ENCODE results near the gene HAUS1.
"Not testable (repeated sequence)": the region's sequence is repeated elsewhere in the genome, so short reads cannot be mapped to it uniquely, and the experiment has no call there.

HAUS1 gene, protein sequence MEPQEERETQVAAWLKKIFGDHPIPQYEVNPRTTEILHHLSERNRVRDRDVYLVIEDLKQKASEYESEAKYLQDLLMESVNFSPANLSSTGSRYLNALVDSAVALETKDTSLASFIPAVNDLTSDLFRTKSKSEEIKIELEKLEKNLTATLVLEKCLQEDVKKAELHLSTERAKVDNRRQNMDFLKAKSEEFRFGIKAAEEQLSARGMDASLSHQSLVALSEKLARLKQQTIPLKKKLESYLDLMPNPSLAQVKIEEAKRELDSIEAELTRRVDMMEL

DNA sequence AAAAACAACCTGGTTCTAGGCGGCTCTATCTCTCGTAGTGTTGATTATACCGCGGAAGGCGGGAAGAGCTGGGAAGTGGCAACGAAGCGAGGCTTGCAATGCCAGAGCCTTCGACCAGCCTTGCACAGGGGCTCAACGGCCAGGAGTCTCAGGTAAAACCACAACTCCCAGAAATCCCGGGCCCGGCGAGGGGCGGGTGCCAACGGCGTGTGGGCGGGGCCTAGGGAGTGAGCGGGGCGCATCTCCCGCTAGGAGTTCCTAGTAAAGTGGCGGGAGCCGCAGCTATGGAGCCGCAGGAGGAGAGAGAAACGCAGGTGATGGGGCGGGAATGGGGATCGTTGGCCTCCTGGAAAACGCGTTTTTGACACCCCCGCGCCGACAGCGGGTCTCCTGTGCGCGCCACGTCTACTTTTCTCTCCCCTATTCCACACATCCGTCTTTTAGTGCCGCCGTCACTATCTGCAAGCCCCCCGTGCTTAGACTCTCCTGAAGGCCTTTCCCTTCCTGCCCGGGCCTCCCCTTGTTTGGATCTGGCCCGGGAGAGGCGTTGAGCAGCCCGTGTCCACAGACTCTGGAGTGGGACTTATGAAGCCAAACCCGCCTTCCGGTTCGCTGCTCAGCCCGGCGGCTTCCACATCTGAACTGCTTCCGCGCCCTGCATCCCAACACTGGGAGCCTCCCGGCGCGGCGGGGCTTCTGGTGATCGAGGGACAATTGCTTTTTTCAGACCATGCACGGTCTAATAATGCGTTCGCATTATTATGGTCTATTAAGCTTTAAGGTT is at the start of gene HAUS1:
Gene HAUS1 (plus strand): TSS at position 258 of the 784 bp plus-strand sequence. CDS start 27 bp downstream, at position 285.
- DNase-seq: peak; percentile 85

DNA sequence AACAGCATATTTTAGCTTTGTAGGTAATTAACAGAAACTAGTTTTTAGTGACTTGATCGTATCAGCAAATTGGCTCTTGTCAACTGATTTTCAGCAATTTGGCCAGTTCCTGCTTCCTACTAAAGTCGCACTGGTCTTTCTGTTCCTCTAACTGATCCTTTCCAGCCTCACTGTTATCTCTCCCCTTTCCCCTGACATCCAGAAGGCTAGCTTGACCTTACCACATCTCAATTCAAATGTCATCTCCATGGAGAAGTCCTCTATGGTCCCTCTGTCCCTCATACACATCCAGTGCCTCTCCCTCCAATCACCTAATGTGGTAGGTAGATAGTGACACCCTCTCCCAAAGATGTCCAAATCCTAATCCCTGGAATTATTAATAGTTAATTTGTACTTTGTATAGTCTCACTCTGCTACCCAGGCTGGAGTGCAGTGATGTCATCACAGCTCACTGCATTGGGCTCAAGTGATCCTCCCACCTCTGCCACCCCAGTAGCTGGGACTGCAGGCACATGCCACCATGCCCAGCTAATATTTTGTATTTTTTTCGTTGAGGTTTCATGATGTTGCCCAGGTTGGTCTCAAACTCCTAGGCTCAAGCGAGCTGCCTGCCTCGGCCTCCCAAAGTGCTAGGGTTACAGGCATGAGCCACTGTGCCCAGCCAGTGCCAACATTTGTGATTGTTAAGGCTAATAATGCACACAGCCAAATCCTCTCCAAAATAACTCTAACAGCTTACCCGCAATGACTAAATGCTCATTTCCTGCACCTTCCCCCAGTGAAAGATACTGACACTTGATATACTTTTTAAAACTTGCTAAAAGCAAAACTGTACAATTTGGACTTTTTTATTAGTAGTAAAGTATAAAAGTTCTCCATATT is 49.0 kb upstream of the HAUS1 start:
- DNase-seq: no peak

DNA sequence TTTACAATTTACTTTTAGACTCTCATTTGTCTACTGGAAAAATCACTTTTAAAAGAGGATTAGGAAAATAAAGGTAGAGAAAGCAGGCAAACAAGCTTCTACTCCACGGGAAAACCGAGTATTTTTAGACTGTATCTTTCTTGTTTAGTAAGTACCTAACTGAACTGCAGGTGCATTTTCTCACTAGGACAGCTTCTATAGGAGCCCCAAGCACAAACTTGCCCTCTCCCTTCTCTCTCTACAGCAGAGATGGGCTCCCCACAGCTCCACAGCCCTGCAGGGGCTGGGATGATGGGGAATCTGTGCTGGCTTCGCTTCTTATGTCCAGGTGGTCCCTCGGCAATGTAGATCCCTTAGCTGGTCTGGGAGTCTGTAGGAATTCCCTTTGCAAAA is 48.4 kb upstream of the HAUS1 start:
- DNase-seq: no peak

DNA sequence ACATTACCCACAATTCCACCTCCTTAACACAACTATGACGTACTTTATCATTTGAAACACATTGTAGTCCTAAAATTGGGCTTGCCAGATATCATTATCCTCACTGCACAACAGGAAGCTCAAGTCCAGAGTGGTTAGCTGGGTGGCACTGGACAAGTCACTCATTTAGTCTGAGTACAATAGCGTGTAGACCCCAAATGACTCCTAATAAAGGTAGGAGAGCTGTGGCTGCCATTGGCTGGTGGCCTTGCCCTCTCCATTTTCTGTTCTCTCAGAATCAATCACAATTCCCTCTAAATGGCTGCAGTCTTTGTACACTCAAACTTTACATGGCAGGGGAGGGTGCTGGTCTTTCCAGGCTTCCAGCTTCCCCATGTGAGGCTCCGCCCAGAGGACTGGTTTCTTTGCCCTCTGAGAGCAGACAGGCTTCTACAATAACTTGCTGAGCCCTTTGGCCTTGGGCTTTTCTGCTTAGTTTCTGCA is 43.8 kb upstream of the HAUS1 start:
- DNase-seq: no peak

DNA sequence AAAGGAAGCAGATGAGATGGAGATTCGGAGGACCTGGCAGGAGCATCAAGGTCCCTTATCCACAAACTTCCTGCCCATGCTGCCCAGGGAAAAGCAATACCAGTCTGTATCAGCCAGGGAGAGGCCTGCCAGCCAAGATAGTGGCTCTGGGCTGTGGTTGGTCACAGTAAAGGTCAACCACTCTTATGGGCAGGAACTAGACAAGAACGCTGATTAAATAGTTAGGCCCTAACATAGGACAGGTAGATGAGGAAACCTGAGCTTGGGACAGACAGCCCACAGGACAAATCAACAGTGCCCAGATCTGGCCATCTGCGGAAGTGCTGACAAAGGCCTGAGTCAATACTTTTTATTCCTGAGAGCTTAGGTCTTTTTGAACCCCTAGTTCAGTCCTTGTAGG is 42.8 kb upstream of the HAUS1 start:
- no peak for DNase-seq

DNA sequence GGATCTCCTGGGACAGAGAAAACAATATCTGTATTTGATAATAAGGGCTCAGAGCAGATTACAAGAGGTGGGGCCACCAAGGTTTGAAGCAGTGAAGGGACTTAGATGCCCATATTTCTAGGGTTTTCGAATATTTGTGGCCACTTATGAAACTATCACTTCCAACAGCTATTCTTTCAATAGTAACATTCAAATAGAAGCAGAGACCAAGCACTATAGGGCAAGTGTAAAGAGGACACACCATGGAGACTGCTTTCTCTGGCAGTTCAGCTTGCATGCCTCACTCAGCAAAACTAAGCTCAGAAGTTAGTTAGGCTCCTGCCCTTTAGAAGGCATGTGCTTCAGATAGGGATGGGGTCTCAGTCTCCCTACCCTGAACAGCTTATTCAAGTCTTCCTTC is 42.4 kb upstream of the HAUS1 start:
- no peak for DNase-seq

DNA sequence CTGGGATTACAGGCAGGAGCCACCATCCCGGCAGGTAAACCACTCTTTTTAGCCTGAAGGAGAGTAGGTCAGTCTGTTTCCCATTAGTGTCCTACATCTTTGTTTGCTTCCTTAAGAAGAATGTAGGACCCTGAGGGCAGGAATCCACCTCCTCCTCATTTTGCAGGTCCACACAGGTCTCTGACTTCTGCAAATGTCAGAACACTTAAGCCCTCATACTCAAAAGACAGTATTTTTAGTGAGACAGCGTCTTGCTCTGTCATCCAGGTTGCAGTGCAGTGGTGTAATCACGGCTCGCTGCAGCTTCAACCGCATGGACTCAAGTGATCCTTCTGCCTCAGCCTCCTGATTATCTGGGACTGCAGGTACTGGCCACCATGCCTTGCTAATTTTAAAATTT is 41.4 kb upstream of the HAUS1 start:
- no peak for DNase-seq

DNA sequence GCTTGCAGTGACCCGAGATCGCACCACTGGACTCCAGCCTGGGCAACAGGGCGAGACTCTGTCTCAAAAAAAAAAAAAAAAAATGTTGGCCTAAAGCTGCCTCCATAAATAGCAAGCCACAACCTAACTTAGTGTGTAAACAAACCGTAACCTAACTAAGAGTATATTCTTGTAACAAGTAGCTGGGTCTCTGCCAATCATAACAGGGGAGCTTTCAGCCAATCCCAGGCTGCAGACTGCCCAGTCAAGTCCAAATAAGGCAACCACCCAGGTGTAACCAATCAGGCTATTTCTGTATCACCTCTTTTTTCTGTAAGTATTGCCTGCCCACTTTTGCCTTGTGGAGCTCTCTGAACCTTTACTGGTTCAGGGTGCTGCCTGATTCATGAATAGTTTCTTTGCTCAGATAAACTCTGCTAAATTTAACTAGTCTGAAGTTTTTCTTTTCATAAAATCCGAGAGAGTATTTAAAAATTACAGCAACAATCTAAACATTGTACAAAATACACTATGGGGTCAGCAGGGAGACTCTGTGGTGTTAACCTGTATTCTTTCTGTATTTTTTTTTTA is 36.7 kb upstream of the HAUS1 start:
- DNase-seq: no peak

DNA sequence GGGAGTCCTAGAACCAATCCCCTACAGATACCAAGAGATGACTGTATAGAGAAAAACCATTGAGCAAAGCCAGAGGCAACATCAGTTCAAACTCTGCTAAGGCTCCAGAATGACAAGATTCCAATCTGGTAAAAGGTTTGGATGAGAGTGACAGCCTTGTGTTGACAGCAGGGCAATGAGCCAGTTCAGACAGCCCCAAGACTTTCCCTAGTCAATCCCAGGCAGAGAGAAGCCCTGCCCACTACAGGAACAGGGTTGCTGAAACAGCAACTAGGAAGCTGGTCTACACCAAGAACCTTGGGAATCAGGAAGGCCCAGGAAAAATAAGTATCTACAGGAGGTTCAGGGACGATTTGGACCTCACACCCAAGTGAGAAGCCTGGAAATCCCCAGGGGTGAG is 35.4 kb upstream of the HAUS1 start:
- no peak for DNase-seq

DNA sequence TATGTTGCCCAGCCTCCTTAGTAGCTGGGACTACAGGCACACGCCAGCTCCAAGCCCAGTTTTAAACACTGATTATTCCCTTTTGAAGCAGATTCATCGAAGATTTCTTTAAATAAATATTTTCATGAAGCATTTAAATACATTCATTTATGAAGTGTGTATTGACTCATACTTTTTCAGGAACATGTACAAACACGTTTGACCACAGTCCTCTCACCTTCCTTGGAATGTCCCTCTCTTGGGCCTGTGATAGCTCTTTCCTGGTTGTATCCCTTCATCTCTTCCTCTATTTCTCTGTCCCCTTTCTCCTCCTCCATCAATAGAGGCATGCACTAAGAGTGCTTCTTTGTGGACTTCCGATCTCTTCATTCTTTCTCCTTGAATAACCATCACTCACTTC is 34.7 kb upstream of the HAUS1 start:
- DNase-seq: no peak

DNA sequence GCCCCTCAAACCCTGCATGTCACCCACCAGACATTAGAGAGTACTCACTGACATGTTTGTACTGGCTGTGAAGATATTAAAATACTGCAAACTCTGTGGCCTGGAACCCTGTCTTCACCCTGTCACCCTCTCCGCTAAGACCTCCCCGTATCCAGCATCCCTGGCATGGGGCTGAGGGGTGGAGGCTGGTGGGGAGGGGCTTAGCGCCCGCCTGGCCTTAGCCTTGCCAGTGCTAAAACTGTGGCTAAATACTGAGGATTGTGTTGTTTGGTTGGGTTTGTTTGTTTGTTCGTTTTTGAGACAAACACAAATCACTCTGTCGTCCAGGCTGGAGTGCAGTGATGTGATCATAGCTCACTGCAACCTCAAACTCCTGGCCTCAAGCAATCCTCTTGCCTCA is 34.0 kb upstream of the HAUS1 start:
- DNase-seq: no peak

DNA sequence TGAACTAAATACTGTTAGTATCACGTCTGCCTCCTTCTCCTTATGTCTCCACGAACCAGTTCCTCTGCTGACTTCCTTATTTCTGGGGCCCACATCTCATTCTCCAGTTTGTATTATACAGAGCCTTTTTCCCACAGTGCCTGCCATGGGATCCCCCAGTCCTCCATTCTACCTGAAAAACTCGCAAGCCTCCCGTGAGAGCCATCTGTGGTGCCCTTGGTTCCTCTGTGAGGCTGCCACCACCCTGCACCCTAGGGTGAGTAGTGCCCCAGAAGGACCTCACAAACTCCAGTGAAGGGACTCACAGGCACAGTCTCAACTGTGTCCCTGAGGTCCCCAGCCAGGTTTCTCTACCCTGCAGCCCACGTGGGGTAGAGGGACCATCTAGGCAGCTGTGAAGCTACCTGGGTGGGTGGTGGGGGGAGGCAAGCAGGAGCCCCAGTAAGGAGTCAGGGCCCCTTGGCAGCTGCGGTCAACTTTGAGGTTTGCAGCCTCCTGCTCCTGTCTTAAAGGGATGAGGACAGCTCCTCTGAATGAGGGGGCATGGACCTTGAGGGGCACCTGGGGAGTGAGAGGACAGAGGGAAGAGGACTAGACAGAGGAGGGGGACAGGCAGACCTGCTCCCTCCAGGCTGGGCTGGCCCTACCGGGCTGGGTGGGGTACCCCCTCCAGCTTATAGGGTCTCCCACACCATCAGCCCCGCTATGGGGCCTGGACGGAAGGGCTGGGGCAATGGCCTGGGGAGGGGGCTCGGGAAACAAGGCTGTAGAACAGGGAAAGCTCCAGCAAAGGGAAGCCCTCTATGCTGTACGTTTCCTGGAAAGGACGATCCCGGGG is 33.2 kb upstream of the HAUS1 start:
- DNase-seq: no peak

DNA sequence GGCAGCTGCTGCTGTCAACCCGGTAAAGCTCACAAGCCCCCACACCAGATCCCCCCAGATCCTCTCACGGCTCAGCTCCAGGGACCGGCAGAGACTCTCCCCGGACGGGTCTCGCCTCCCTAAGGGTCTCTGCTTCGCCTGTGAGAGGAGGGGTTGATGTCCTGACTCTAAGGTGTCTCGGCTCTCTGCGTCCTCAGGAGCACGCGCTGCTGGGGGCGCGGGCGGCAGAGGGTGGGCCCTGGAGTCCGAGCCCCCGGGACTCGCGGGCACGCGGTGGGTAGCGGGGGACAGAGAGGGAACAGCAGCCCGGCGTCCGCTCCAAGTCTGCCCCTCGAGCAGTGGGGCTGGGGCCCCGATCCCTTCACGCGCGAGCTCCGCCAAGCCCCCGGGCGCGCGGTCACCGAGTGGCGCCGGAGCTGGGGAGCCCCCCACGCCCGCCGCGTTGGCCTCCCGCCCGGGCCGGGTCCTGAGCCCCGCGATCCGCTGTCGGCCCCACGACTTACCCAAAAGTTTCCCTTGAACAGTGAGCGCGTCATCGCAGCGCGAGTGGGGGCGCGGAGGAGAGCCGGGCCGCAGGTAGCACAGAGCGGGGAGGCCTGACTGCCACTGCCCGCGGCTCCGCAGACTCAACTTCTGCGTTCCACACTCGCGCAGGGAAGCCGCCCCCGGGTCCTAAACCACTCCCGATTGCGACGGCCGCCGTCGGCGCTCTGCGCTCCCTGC is 32.4 kb upstream of the HAUS1 start, which contains the start of gene PSTPIP2:
Gene PSTPIP2 (minus strand): TSS at position 608 of the 723 bp plus-strand sequence. CDS start 72 bp downstream, at position 536.
- DNase-seq: no peak

DNA sequence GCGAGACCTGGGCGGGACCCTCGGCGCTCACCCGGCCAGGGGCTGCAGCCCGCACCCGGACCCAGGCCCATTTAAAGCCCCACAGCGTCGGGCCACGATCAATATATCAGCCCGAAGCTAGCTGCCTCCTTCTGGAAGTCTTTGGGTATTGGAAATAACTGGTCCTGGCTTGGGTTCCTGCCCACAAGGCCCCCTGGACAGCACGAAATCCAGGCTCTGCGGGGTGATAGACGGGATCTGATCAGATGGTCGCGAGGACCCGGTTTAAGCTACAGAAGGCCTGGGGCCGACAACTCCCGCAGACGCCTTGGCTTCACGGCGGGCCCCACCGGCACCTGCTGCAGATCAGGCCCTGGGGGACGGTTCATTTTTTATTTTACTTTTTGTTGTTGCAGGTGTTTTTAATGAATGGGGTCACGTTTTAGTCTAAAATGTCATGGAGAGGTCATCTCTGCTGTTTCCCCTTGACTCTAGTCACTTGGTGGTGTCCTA is 31.8 kb upstream of the HAUS1 start:
- DNase-seq: no peak

DNA sequence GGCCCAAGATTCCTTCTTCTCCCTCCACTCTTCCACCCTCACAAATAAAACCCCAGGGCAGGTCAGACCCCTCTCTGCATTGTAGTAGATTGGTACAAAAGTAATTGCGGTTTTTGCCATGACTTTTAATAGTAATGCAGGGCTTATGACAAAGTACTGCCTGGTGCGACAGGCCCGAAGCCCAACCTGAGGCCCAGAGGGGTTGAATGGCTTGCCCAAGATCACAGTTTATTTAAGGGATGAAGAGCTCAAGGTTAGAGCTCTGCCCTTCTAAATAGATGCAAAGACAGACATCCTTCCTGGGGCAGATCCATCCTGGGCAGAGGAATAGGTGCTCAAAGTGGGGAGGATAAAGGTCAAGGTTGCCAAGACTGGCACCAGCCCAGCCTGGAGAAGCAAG is 31.2 kb upstream of the HAUS1 start:
- DNase-seq: no peak

DNA sequence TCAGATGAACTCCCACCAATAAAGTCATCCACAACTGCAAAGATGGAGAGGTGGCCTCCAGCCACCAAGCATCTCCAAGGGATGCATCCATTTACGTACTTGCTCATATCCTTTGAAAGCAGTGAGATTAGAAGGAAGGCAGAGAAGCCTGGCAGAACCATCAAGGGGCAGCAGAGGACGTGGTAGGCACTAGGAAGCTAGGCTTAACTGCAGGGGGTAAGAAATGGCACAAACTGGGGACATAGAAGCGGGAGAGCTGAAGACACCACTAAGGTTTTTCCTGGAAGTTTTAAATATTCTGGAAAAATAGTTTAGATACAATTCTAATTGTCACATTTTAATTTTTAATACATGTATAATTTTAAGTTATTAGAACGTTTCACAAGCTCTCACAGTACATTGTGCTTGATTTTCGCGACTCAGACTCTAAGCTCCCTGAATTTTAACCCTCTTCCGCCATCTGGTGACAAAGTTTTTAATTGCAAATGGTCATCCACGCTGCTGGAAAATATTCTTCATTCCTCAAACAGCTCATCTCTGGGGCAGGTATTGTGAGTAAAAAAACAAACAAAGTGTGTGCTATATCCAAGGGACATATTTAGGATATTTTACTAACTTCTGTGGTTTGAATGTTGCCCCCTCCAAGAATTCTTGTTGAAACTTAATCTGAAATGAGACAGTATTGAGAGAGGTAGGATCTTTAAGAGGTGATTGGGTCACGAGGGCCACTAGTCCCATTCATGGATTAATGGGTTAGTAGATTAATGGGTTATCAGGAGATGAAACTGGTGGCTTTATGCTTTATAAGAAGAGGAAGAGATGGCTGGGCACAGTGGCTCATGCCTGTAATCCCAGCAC is 30.5 kb upstream of the HAUS1 start:
- DNase-seq: peak; percentile 7

DNA sequence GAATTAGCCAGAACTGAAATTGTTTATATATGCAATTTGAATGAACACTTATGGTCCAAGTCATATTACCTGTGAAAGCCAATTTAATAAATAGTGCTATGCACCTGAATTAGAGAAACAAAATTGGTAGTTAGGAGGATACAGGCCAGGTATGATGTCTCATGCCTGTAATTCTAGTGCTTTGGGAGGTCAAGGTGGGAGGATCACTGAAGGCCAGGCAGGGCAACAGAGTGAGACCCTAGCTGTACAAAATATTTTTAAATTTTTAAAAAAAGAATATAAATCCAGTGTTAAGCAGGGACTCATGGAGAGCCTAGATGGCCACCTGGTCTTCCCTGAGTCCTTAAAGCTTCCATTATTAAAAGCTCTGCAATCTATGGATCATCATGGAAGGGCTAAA is 24.8 kb upstream of the HAUS1 start:
- DNase-seq: no peak

DNA sequence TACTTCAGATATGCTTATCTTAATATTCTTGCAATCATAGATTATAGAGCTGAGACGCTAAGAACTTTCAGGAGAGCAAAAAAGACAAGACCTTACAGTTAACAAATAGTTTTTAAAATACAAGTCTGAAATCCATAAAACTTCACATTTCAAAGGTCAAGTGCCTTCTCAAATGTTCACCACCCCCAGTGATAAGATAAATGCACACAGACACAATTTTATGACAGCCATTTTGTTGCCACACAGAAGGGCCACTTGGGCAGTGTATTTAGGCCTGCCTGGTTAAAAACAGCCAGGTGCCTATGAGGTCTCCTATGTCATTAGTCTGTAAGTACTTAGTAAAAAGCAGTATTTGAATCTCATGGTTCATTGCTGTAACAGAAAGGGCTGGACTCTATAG is 24.0 kb upstream of the HAUS1 start:
- DNase-seq: no peak

DNA sequence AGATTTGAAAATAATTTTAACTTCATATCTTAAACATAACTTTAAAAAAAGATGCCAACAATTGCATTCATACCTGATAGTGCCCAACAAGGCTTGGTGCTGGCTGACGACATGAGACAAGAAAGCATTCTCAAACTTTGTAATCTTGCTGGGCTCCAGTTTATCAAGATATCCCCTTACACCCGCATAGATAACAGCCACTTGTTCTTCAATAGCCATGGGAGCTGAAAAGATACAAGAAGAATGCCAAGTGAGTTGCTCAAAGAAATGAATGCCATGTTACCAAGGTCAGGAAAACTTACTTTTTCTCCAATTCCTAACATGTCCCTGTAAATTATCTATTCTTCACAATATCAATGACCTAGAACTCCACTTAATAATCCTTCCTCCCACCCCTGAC is 19.8 kb upstream of the HAUS1 start:
- DNase-seq: no peak

DNA sequence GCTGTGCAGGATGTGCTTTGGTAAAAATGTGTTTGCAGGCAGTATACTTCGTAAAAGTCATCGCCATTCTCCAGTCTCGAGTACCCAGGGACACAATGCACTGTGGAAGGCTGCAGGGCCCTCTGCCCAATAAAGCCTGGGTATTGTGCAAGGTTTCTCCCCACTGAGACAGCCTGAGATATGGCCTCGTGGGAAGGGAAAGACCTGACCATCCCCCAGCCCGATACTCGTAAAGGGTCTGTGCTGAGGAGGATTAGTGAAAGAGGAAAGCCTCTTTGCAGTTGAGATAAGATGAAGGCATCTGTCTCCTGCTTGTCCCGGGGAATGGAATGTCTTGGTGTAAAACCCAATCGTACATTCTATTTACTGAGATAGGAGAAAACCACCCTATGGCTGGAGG is 15.7 kb upstream of the HAUS1 start:
- DNase-seq: not testable (repeated sequence)

All from NCI-H446 treated with DMSO at 0.1 percent for 48 hours (cell line).